Ishikawa (cell line): Measurements from ENCODE around the gene KPNA4.

Experiments
- CEBPB ChIP-seq: IDR thresholded peaks from 2 replicates; pipeline ENCODE4 v1.6.1; 2012
- EP300 ChIP-seq: IDR thresholded peaks from 2 replicates; pipeline ENCODE4 v1.6.1; 2012; ENCODE audit warnings: borderline replicate concordance
- FOXM1 ChIP-seq: IDR thresholded peaks from 2 replicates; pipeline ENCODE4 v1.6.1; 2012; ENCODE audit warnings: low read depth, borderline replicate concordance
- RAD21 ChIP-seq: IDR thresholded peaks from 2 replicates; pipeline ENCODE4 v1.6.1; 2012; ENCODE audit warnings: low read depth
- TAF1 ChIP-seq: IDR thresholded peaks from 2 replicates; pipeline ENCODE4 v1.6.1; 2012; ENCODE audit warnings: low read depth, mild to moderate bottlenecking
- TCF12 ChIP-seq: IDR thresholded peaks from 2 replicates; pipeline ENCODE4 v1.6.1; 2012; ENCODE audit warnings: low read depth
- TEAD4 ChIP-seq: IDR thresholded peaks from 2 replicates; pipeline ENCODE4 v1.6.1; 2012
- ZBTB7A ChIP-seq: IDR thresholded peaks from 2 replicates; pipeline ENCODE4 v1.6.1; 2012; ENCODE audit warnings: low read depth
- TF ChIP-seq, protein P1 (sequence below): IDR thresholded peaks from 2 replicates; pipeline ENCODE4 v1.6.1; 2012
- TF ChIP-seq, protein P2 (sequence below): IDR thresholded peaks from 2 replicates; pipeline ENCODE4 v1.6.1; 2012; ENCODE audit warnings: low read depth, mild to moderate bottlenecking

- TF ChIP-seq ZBTB7A: no peak
- no peak for TF ChIP-seq FOXM1
- TF ChIP-seq, protein P1, sequence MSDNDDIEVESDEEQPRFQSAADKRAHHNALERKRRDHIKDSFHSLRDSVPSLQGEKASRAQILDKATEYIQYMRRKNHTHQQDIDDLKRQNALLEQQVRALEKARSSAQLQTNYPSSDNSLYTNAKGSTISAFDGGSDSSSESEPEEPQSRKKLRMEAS: no peak
- TF ChIP-seq, protein P2, sequence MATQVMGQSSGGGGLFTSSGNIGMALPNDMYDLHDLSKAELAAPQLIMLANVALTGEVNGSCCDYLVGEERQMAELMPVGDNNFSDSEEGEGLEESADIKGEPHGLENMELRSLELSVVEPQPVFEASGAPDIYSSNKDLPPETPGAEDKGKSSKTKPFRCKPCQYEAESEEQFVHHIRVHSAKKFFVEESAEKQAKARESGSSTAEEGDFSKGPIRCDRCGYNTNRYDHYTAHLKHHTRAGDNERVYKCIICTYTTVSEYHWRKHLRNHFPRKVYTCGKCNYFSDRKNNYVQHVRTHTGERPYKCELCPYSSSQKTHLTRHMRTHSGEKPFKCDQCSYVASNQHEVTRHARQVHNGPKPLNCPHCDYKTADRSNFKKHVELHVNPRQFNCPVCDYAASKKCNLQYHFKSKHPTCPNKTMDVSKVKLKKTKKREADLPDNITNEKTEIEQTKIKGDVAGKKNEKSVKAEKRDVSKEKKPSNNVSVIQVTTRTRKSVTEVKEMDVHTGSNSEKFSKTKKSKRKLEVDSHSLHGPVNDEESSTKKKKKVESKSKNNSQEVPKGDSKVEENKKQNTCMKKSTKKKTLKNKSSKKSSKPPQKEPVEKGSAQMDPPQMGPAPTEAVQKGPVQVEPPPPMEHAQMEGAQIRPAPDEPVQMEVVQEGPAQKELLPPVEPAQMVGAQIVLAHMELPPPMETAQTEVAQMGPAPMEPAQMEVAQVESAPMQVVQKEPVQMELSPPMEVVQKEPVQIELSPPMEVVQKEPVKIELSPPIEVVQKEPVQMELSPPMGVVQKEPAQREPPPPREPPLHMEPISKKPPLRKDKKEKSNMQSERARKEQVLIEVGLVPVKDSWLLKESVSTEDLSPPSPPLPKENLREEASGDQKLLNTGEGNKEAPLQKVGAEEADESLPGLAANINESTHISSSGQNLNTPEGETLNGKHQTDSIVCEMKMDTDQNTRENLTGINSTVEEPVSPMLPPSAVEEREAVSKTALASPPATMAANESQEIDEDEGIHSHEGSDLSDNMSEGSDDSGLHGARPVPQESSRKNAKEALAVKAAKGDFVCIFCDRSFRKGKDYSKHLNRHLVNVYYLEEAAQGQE: no peak
- TF ChIP-seq CEBPB: no peak
- TF ChIP-seq RAD21: no peak
- TF ChIP-seq EP300: no peak
- TF ChIP-seq TCF12: no peak
- TF ChIP-seq TEAD4: no peak
- TF ChIP-seq TAF1: no peak
Observed at GRCh38 chr3:160532371-160532770, 33.0 kb downstream of the KPNA4 start.
